HK-2 (cell line): Measurements from ENCODE around the gene E4F1.

Experiments used
- DNase-seq: peaks from one replicate; pipeline ENCODE4 v3.0.0-alpha.2; 2018; ENCODE audit not compliant: unreplicated experiment

The E4F1 gene

DNA sequence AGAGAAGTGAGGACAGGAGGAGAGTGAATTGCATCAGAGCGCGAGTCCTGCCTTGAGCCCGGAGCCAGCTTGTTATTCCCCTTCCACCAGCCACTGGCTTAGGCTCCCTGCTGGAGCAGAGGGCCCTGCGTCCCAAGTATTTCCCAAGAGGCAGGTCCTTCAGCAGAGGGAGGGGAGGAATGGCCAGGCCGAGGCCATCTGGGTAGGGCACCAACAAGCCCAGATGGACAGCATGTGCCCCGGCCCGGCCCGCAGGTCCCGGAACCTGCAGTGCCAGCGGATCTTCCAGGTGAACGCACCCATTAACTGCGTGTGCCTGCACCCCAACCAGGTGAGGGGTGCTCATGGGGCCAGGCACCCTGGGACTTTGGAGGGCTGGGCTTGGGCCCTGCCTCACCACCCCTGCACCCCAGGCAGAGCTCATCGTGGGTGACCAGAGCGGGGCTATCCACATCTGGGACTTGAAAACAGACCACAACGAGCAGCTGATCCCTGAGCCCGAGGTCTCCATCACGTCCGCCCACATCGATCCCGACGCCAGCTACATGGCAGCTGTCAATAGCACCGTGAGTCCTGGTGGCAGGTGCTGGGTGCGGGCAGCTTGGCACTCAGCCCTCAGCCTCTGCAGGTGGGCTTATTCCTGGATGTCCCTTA lies 16.5 kb upstream of the E4F1 start:
- no peak for DNase-seq

DNA sequence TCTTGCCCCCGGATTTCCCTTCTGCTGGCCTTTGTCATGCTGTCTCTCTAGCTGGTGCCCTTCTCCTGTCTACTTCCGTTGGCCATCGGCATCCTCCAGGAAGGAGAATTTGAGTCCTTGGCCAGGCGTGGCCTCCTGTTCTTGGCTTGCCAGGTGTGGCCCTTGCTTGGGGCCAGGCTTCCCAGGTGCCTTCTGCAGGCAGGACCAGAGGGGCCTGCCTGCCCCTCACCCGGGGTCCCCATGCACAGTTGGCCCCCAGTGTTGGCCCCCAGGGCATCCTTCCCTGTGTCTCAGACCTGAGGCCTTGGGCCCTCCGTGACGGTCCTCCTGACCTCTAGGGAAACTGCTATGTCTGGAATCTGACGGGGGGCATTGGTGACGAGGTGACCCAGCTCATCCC lies 15.5 kb upstream of the E4F1 start:
- DNase-seq, result no peak

DNA sequence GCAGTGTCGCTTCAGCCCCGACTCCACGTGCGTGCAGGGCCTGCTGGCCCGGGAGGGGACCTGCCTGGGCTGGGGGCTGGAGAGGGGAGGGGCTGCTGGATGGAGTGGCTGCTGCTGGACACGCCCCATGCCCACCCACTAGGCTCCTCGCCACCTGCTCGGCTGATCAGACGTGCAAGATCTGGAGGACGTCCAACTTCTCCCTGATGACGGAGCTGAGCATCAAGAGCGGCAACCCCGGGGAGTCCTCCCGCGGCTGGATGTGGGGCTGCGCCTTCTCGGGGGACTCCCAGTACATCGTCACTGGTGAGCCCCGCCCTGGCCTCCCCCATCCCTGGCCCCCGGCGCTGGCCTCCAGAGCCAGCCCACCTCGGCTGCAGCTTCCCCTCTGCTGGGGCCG lies 15.1 kb upstream of the E4F1 start:
- DNase-seq, result no peak

DNA sequence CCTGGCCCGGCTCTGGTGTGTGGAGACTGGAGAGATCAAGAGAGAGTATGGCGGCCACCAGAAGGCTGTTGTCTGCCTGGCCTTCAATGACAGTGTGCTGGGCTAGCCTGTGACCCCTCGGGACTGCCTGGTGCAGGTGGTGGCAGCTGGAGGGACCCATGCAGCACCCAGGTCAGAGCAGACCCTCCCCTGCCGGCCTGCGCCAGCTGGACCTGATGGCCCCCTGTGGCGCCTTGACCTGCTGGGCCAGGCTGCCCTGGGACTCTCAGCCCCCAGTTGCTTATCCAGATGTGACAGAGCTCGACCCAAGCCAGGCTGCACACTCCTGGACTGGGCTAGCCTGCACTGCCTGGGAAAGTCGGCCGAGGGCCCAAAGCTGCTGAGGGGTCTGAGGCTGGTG lies 14.6 kb upstream of the E4F1 start:
- DNase-seq, result no peak

DNA sequence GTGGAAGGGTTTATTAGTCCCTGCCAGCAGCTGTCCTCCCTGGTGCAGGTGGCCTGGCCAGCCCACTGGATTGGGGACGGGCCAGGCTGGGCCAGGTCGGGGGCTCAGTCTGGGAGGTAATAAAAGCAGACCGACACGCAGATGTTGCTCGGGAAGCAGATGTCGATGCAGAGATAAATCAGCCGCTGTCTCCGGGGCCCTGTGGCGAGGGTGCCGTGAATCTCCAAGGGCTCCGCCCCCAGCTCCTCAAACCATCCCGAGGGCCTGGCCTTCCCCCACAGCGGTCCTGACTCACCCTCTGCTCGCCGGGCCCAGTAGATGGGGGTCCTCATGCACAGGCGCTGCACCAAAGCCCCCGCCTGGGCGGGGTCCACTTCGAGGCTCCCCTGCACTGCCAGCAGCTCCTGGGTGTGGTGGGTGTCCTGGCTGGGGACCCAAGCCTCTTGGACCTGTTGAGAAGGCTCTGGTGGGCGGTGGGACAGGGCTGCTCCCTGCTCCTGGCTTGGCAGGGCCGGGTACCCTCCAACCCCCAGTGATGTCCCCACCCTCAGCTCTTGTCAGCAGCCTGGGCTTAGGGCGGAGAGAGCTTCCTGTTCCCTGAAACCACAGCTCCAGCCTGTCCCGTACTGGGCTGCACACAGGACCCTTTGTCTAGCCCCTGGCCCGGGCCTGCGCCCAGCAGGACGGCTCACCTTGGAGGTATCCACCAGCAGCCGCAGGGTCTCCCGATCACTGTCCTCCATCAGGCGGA lies 14.0 kb upstream of the E4F1 start:
- no peak for DNase-seq

DNA sequence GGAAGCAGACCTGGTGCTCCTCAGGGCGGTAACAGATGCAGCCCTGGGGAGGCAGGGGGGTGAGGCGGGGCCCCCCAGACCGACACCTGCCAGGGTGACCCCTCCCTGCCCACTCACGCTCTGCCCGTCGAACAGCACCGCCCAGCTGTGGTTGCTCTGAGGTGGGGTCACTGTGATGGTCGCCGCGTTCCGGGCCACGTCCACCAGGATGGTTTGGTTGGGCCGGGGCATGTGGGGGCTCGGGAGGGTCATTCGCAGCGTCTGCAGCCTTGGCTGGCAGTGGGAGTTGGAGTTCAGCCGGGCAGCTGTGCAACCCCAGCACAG lies 13.4 kb upstream of the E4F1 start:
- DNase-seq, result no peak

DNA sequence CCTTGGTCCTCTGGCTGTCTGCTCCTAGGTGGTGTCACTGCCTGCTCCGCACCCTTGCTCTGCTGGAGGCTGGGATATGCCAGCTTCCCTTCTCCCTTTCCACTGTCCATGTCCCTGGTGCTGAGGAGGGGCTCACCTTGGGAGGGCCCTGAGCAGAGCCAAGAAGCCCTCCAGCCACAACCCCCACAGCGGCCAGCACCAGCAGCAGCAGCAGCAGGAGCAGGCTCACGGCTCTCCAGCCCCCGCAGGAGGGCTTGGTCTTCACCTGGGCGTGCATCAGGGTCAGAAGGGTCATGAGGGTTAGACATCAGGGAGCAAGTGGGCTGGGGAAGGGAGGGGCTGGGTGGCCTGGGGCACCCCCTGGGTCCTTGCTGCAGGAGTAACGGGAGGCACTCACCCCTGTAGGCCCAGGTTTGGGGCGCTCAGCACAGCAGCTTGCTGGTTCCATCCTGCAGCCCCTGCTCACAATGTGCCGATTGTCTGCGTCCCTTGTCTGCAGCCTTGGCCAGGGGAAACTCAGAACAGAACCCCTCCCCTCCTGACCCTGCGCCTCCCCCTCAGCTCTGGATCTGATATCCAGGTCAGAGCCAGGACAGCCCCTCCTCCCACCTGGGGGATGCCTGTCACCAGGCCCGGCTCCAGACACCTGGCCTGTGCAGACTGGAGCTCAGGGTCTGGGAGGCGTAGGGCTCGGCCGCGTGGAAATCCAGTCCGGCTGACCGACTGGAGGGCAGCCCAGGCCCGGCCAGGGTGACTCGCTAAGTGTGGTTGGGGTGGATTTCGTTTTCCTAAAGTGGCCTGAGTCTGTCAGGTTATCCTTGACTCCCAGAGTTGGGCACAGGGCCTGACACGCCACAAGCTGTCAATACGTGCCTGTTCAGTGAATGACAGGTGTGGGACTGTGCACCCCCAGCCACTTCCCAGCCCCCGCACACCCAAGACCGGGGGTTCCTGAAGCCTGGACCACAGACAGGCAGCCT lies 12.7 kb upstream of the E4F1 start, which contains the start of gene BRICD5:
Gene BRICD5 (minus strand): TSS at position 478 of the 980 bp plus-strand sequence. CDS start 30 bp downstream, at position 448.
- no peak for DNase-seq

DNA sequence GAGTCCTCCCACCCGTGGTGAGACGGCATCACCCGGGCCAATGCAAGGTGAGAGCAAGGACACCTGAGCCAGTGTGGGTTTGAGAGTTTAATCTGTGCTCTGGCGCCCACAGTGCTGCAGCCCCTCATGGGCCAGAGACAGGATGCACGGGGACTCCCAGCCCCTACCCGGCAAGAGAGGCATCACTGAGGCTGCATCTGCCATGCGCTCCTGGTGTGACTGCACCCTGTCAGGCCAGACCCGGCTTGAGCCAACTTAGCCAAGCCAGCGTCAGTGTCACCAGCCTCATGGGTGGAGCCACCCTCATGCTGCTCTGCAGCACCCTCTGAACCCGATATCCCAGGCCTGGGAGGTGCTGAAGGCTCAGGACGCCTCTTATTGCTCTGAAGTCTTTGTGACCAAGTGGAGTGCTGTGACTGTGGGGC lies 11.5 kb upstream of the E4F1 start:
- DNase-seq, result no peak

DNA sequence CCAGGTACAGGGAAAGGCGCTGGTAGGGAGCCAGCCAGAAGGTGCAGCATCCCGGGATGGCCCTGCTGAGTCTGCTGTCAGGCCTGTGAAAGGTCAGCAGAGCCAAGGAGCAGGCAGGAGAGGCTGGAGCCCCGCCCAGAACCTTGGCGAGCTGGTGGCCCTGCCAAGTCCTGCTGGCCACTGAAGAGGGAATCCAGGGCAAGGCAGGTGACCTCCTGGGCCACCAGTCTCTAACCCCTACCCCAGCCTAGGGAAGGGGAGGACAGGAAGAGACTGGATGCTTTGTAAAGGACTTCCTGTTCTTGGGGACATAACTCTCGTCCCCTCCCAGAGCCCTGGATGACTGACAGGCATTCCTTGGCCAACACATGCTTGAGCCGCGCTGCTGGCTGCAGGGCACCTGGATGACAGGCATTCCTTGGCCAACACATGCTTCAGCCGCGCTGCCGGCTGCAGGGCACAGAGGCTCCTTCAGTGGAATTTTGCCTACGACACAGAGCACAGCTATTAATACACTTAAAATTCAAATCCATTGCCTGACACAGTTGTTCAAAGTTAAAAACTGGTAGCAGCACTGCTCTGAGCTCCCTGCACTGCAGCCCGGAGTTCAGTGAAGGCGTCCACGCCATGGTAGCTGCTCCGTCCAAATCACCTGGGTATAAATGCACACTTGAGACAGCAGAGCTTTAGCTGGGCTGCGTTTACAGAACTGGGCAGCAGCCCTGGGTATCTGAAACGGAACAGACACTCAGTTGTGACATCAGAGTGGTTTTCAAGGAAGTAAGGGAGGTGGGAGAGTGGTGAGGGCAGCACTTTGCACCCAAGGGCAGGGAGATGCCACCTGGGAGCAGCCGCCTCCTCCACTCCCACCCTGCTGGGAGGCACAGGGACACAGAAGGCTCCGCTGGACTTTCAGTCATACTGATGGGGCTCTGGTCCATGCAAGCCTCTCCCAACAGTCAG lies 10.7 kb upstream of the E4F1 start:
- DNase-seq, result no peak

DNA sequence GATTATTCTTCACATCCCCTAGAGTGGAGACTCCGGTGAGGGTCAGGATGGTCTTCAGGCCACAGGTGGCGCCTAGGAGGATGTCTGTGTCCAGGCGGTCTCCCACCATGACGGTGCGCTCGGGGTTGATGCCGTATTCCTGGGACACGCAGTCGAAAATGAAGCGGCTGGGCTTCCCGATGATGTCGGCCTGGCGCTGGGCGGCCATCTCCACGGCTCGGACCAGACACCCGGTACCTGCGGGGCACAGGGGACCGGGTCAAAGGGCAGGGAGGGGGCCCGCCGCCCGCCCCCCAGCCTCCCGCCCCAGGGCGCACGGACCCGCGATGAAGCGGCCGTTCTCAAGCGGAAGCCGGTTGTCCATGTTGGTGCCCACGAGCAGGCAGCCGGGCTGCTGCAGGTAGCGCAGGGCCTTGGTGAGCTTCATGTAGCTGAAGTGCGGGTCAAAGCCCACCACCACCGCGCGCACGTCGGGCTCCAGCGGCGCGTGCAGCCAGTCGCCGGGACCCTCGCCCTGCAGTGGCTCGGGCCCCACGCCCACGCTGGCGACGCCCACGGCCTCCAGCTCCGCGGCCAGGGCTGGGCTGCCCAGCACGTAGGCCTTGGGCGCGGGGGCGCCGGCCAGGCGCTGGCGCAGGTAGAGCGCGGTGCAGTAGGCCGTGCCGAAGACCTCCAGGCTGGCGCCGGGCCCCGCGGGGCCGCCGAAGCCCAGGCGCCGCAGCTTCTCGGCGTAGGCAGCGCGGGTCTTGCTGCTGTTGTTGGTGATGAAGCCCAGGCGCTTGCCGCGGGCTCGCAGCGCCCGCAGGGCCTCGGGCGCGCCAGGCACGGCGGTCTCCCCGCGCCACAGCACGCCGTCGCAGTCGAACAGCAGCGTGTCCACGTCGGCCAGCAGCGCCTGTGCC lies 9.3 kb upstream of the E4F1 start:
- no peak for DNase-seq

DNA sequence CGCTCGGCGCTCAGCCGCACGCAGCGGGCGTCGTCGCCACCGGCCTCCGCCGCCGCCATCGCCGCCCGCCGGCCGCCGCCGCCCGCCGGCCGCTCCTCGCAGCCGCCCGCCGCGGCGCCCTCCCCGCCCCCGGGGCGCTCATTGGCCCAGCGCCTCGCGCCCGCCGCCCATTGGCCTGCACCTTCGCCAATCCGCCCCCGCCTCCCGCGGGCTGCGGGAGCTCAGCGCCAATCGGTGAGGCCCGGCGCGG lies 8.7 kb upstream of the E4F1 start, which contains the start of gene PGP:
Gene PGP (minus strand): TSS at position 122 of the 250 bp plus-strand sequence. CDS start 63 bp downstream, at position 59.
- DNase-seq, result no peak

DNA sequence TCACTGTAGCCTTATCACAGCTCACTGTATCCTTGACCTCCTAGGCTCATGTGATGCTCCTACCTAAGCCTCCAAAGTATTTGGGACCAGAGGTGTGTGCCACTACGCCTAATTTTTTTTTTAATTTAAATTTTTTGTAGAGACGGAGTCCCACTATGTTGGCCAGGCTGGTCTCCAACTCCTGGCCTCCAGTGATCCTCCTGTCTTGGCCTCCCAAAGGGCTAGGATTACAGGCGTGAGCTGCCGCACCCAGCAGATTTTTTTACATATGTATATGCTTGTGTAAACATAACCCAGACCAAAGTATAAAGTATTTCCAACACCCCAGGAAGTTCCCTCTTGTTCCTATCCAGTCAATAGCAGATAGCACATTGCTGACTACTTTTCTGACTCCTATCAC lies 7.1 kb upstream of the E4F1 start:
- DNase-seq, result no peak

DNA sequence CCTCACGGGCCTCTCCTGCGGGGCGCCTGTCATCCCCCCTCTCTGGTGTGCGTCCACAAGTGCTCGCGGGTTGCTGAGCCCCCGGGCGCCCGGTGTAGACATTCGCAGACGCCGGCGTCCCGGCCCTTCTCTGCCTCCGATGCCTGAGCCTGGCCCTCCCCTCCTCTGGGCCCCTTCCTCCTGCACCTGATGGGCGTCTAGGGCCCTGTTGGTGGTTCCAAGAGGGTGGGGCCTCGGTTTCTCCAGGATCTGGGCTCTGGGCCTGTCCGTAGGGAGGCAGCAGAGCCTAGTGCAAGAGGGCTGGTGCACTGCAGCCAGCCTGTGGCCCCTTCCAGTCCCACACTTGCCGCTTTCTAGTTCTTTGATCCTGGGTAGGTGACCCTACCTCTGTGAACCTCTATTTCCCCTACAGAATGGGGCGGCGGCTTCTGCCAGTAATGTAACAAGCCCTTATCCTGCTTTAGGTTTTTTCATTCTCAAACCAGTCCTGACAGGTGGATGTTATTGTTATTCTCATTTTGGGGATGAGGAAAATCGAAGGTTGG lies 623 bp downstream of the E4F1 start:
- DNase-seq, result peak; percentile 43

DNA sequence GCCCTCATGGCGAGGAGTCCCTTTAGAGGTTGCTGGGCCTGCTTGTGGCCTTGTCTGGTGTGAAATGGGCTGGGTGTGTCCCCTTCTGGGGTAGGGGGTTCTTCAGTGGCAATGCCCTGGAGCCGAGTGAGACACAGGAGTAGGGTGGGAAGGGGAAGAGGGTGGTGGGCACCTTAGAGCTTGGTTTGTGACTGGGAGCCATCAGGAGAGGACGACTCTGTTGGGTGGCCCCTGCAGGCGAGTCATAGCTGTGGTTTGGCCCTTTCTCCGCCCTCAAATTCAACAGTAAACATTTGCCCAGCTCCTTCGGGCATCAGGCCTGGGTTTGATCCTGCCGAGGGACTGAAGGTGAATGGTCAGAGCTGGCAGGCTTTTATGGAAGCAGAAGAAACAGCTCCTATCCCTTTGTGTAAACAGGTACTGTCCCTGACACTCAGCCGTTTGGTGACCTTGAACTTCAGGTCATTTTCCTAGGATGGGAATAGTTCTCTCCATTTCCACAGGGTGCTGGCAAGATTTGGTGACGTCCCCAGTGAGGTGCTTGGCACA lies 2.9 kb downstream of the E4F1 start:
- no peak for DNase-seq

DNA sequence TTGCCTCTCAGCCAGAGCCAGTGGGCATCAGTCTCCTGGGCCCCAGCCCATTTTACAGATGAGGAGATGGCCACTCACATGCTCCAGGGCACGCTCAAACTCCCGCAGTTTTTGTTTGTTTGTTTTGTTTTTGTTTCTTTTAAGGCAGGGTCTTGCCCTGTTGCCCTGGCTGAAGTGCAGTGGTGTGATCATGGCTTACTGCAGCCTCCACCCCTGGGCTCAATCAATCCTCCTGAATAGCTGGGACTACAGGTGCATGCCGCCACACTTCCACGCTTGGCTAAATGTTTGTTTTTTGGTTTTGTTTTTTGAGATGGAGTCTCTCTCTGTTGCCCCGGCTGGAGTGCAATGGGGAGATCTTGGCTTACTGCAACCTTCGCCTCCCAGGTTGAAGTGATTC lies 3.5 kb downstream of the E4F1 start:
- no peak for DNase-seq

DNA sequence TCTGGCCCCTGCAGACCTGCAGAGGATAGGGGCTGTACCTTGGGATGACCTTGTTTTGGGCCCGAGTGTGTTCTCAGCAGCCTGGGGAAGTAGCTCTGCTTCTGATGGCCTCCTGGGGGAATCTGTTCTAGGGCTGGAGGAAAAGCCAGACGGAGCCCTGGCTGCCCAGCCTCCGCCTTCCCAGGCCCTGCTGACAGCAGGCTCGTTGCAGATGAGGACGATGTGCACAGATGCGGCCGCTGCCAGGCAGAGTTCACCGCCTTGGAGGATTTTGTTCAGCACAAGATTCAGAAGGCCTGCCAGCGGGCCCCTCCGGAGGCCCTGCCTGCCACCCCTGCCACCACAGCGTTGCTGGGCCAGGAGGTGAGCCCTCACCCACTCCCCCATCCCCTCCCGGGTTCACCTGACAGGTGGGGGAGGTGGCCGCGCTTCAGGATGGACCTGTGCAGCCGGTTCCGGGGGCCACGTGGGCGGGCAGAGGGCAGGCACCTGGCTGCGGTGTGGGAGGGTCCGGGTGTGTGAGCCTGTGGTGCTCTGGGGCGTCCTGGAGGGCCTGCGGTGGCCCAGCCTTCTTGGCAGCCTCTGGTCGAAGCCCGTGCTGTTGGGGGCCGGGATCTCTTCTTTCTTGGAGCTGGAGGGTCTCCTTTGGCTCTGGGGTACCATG lies 4.9 kb downstream of the E4F1 start:
- no peak for DNase-seq

DNA sequence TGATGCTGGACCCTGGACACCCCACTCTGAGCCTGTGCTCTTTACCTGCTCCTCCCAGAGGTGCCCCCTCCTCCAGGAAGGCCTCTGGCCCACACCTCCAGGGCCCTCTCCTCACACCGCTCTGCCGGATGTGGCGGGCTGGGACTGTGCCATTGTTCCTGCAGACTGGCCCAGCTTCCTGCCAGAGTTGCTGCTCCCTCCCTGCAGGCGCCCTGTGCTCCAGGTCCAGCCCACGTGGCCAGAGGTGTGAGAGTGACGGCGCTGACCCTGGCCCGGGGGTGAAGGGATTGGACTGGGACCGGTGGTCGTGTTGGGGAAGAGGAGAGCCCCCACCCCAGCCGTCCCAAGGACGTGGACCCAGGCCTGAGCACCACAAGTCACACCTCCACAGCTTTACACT lies 5.7 kb downstream of the E4F1 start:
- DNase-seq, result no peak

DNA sequence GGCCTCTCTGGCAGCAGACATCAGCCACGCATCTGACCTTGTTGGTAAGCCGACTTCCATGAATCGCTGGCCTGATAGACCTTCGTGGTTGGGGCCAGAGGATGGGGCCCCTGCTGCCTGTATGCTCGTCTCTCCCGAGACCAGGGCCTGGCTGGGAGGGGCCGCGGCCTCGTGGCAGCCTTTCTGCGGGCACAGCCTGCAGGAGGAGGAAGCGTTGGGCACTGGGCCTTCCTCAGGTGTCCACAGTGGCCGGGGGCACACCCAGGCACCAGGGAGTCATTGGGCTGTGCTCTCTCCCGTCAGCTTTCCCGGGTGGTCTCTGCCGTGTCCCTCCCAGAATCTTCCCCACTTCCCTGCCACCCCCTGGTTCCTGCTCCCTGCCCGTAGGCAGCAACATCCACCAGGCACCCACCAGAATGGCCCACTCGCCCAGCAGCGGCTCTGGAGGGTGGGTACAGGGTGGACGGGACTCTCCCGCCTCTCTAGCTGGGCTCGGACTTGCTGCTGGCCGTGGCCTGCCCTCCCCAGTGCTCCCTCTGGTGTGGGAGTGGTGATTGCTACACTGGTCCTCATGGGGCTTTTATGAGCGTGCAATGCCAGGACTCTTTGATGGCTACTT lies 6.3 kb downstream of the E4F1 start:
- DNase-seq, result no peak

DNA sequence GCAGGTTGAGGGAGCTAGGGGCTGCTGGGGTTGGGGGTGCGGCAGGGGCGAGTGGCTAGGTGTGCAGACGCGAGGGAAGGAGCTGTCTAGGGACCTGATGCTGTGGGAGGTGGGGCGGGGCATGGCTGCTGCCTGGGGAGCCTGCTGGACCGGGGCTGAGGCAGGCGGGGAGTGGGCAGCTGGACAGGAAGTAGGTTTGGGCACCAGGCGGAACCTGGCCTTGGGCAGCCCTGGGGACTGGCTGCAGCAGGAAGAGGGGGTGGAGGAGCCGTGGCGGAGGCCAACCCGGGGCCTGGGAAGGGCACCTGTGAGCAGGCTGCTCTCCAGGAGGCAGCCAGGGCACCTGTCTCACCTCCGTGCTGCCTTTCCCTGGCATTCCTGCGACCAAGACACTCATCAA lies 7.0 kb downstream of the E4F1 start:
- DNase-seq, result no peak
